ENCODE measurements around the gene PTPN23.
"Not testable (repeated sequence)": the region's sequence is repeated elsewhere in the genome, so short reads cannot be mapped to it uniquely, and the experiment has no call there.

PTPN23 gene

GRCh38 chr3:47452453-47453215, 71.8 kb downstream of the PTPN23 start:
- no peak for DNase-seq

GRCh38 chr3:47455806-47456452, 75.1 kb downstream of the PTPN23 start:
- no peak for DNase-seq

DNA sequence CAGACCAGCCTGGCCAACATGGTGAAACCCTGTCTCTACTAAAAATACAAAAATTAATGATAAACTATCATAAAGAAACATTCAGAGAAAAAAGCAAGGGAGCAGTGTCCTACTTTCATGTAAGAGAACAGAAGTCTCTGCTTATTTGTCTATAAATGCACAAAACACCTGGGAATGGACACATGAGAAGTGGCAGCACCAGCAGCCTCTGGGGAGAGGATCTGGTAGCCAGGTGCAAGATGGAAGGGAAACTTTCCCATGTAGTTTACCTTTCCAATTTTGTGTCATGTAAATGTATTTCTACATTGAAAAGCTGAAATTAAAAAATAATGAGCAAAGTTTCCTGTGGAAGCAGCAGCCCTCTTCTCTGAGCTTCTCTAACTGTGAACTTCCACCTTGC, 76.2 kb downstream of the PTPN23 start:
- DNase-seq: no peak

DNA sequence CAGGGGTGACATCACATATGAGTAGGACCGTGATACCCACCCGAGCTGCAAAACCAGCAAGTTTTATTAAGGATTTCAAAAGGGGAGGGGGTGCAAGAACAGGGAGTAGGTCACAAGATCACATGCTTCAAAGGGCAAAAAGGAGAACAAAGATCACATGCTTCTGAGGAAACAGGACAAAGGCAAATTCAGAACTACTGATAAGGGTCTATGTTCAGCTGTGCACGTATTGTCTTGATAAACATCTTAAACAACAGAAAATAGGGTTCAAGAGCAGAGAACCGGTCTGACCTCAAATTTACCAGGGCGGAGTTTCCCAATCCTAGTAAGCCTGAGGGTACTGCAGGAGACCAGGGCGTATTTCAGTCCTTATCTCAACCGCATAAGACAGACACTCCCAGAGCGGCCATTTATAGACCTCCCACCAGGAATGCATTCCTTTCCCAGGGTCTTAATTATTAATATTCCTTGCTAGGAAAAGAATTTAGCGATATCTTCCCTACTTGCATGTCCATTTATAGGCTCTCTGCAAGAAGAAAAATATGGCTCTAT, 78.8 kb downstream of the PTPN23 start:
- DNase-seq: not testable (repeated sequence)
